Measurements from ENCODE around the gene ELMOD3.

DNA sequence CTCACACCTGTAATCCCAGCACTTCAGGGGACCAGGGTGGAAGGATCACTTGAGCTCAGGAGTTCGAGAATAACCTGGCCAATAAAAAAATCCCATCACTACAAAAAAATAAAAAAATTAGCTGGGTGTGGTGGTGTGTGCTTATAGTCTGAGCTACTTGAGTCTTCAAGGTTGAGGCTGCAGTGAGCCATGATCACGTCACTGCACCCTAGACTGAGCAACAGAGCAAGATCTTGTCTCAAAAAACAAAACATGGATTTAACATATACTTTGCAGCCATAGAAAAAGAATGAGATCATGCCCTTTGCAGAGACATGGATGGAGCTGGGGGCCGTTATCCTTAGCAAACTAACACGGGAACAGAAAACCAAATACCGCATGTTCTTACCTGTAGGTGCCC is 86.2 kb downstream of the ELMOD3 start:
- TF ChIP-seq, protein P1, sequence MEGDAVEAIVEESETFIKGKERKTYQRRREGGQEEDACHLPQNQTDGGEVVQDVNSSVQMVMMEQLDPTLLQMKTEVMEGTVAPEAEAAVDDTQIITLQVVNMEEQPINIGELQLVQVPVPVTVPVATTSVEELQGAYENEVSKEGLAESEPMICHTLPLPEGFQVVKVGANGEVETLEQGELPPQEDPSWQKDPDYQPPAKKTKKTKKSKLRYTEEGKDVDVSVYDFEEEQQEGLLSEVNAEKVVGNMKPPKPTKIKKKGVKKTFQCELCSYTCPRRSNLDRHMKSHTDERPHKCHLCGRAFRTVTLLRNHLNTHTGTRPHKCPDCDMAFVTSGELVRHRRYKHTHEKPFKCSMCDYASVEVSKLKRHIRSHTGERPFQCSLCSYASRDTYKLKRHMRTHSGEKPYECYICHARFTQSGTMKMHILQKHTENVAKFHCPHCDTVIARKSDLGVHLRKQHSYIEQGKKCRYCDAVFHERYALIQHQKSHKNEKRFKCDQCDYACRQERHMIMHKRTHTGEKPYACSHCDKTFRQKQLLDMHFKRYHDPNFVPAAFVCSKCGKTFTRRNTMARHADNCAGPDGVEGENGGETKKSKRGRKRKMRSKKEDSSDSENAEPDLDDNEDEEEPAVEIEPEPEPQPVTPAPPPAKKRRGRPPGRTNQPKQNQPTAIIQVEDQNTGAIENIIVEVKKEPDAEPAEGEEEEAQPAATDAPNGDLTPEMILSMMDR (IDR thresholded peaks at IDR 0.05; ENCODE audit: low read length): no peak
- no peak for TF ChIP-seq EZH2 (optimal IDR thresholded peaks at IDR 0.05; ENCODE audit: low read depth, low read length)
